OCI-LY3 (cell line): Measurements from ENCODE around the gene PKM.
A peak's percentile ranks its signal among the peaks of the same experiment; 100 is the strongest.

Experiments
- H2AFZ ChIP-seq: fragments of 200-600, 300-600 bp; shearing (Covaris generic); 2 replicates; pipeline ENCODE4 v1.6.0; 2014; ENCODE audit warnings: antibody characterized with exemption, low read depth, low read length
- H3K27ac ChIP-seq: fragments of 200-600, 300-600 bp; sonication (generic); 2 replicates; pipeline ENCODE4 v1.5.1; 2014; ENCODE audit warnings: mild to moderate bottlenecking, low read length, moderate library complexity, mixed read lengths
- H3K27me3 ChIP-seq: fragments of 200-600, 300-600 bp; sonication (generic); 2 replicates; pipeline ENCODE4 v1.6.1; 2014; ENCODE audit warnings: low read depth, low read length, mixed read lengths
- H3K36me3 ChIP-seq: fragments of 200-600, 300-600 bp; sonication (generic); replicated peaks from 2 replicates; pipeline ENCODE3; 2014; ENCODE audit warnings: low read depth, low read length, mixed read lengths
- H3K4me1 ChIP-seq: fragments of 300-600, 200-600 bp; sonication (generic); 2 replicates; pipeline ENCODE4 v1.6.1; 2014; ENCODE audit warnings: low read length, mixed read lengths
- H3K4me2 ChIP-seq: fragments of 200-600, 300-600 bp; sonication (generic); 2 replicates; pipeline ENCODE4 v1.6.1; 2014; ENCODE audit warnings: low read length, mixed read lengths
- H3K4me3 ChIP-seq: fragments of 300-600, 200-600 bp; sonication (generic); 2 replicates; pipeline ENCODE4 v1.5.1; 2014; ENCODE audit warnings: antibody characterized with exemption, mild to moderate bottlenecking, low read length, moderate library complexity
- H3K79me2 ChIP-seq: fragments of 300-600, 200-600 bp; shearing (Covaris generic); 2 replicates; pipeline ENCODE4 v1.6.1; 2014; ENCODE audit warnings: mild to moderate bottlenecking, low read length, mixed read lengths
- H3K9ac ChIP-seq: fragments of 300-600, 200-600 bp; shearing (Covaris generic); 2 replicates; pipeline ENCODE4 v1.6.0; 2014; ENCODE audit warnings: mild to moderate bottlenecking, low read length, moderate library complexity
- H3K9me3 ChIP-seq: fragments of 200-600, 300-600 bp; shearing (Covaris generic); 2 replicates; pipeline ENCODE4 v1.6.1; 2014; ENCODE audit warnings: low read length, mixed read lengths; ENCODE audit not compliant: insufficient read depth
- H4K20me1 ChIP-seq: fragments of 200-600, 300-600 bp; sonication (generic); 2 replicates; pipeline ENCODE4 v1.6.1; 2016; ENCODE audit warnings: low read length, mixed read lengths; ENCODE audit not compliant: insufficient read depth
- CTCF ChIP-seq: fragments of 200-600, 300-600 bp; sonication (generic); IDR thresholded peaks from 2 replicates; pipeline ENCODE4 v1.5.1; 2014; ENCODE audit warnings: antibody characterized with exemption, low read length, low read depth
- EZH2phosphoT487 ChIP-seq: fragments of 200-600 bp; shearing (Covaris generic); IDR thresholded peaks from 2 replicates; pipeline ENCODE4 v1.6.1; 2018; ENCODE audit warnings: antibody characterized with exemption, mixed run types, low read depth

The PKM gene

GRCh38 chr15:72237853-72238224, 6.8 kb upstream of the PKM start:
- Histone ChIP-seq H3K36me3 (peaks cover 34% of the 10 kb centered on the region), H4K20me1 (no peaks in the 10 kb centered on the region; the same call in 1 of the 2 replicates), H3K27ac (no peak overlapping the region), H3K27me3 (no peaks in the 10 kb centered on the region), H3K4me1 (peaks cover 11% of the 10 kb centered on the region), H3K9me3 (no peaks in the 10 kb centered on the region), H3K9ac (no peak overlapping the region), H3K4me2 (no peak overlapping the region), H3K79me2 (no peaks in the 10 kb centered on the region), H3K4me3 (no peak overlapping the region), H2AFZ (no peak overlapping the region)
- TF ChIP-seq CTCF (no peak), EZH2phosphoT487 (no peak)

DNA sequence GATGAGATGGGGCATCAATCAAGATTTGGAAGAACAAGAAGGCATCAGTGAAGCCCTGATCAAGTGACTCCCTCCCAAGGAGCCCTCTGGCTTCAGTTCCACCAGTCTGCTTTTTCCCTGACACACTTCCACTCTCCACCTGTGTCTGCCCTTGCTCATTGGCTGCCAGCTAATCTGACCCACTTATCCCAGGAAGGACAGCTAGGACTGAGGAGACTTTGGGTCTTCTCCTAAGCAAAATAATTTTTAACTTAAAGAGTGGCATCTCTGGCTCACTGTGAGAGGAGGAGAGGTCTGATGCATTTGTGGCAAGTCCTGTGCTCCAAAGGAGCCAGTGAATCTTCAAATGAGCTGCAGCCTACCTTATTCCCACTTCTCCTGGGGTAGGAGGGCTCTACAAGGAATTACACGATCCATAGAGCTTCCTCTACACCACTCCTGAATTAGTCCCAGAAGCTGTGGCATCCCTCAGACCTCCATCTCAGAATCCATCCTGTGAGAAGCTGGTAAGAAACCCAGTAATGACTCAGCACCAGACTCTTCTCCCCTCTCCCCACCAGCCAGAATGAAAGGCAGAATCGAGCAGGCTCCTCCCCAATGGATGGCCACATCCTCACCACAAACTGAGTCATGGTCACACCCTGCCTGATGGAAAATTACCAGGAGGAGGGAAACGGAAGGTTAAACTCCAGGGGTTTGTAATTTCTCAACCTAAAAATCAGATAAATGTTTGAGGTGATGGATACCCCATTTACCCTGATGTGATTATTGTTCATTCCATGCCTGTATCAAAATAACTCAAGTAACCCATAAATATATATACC, 6.3 kb upstream of the PKM start:
- Histone ChIP-seq H3K4me1 (peaks cover 14% of the 10 kb centered on the region), H3K9ac (no peak overlapping the region), H3K27ac (no peak overlapping the region), H3K27me3 (no peaks in the 10 kb centered on the region), H3K9me3 (no peaks in the 10 kb centered on the region), H3K4me3 (no peak overlapping the region), H3K79me2 (peaks cover 3% of the 10 kb centered on the region), H3K36me3 (peaks cover 28% of the 10 kb centered on the region), H4K20me1 (no peaks in the 10 kb centered on the region), H2AFZ (no peak overlapping the region), H3K4me2 (peak overlapping the region; percentile 23; the same call in 1 of the 2 replicates)
- TF ChIP-seq CTCF (no peak), EZH2phosphoT487 (no peak)

- Histone ChIP-seq H2AFZ (no peak overlapping the region), H3K27ac (no peak overlapping the region), H3K4me2 (no peak overlapping the region), H3K4me1 (peaks cover 18% of the 10 kb centered on the region), H3K9ac (no peak overlapping the region), H4K20me1 (no peaks in the 10 kb centered on the region), H3K9me3 (no peaks in the 10 kb centered on the region), H3K27me3 (no peaks in the 10 kb centered on the region), H3K36me3 (peaks cover 21% of the 10 kb centered on the region), H3K79me2 (peaks cover 10% of the 10 kb centered on the region), H3K4me3 (no peak overlapping the region)
- TF ChIP-seq EZH2phosphoT487 (no peak), CTCF (no peak)
Measured at GRCh38 chr15:72236381-72237003, 5.5 kb upstream of the PKM start.

- H3K4me1 ChIP-seq = peaks cover 18% of the 10 kb centered on the region
- H4K20me1 ChIP-seq = no peaks in the 10 kb centered on the region
- H3K27me3 ChIP-seq = no peaks in the 10 kb centered on the region
- H3K4me3 ChIP-seq = no peak overlapping the region
- H2AFZ ChIP-seq = no peak overlapping the region
- TF ChIP-seq EZH2phosphoT487 = no peak
- no peak for TF ChIP-seq CTCF
- peaks cover 15% of the 10 kb centered on the region for H3K36me3 ChIP-seq
- no peaks in the 10 kb centered on the region for H3K9me3 ChIP-seq
- H3K9ac ChIP-seq = no peak overlapping the region
- H3K4me2 ChIP-seq = no peak overlapping the region
- no peak overlapping the region for H3K27ac ChIP-seq
- peaks cover 20% of the 10 kb centered on the region for H3K79me2 ChIP-seq
Measured at GRCh38 chr15:72235298-72235697, 4.3 kb upstream of the PKM start.
